ENCODE results near the gene RAB6B. TPM values are rescaled to one million over a fixed set of nuclear protein-coding genes. Genes with fewer than 3 reads are reported as not detected.

The RAB6B gene
- total and polyA plus RNA-seq, 2 of the 4 experiments (the other 2 are of a cell fraction) = 0.18 to 1.2 TPM

DNA sequence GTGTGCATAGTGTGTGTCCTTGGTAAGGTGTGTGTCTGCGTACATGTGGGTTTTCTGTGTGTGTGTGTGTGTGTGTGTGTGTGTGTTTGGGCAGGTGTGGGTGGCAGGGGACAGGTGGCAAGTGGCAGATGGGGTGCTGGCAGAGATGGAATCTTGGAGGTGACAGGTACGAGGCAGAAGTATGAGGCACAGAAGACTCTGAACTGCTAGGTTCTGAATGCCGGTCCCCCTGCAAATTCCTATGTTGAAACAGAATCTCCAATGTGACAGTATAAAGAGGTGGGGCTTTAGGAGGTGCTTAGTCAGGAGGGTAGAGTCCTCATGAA is 60.3 kb downstream of the RAB6B start:
- H2AK5ac ChIP-seq (ENCODE audit: low read depth, low read length) = no peak overlapping the region
- no peak overlapping the region for H3K4me2 ChIP-seq (ENCODE audit: low read depth, low read length)
- H4K20me1 ChIP-seq (ENCODE audit: insufficient read depth, low read length) = no peaks in the 10 kb centered on the region
- H3K9ac ChIP-seq (ENCODE audit: low read depth, low read length) = no peak overlapping the region
- no peak overlapping the region for H3K23ac ChIP-seq (ENCODE audit: low read depth, low read length)
- H2BK15ac ChIP-seq (ENCODE audit: low read depth, low read length) = no peak overlapping the region
- DNase-seq (no peak), ATAC-seq (ENCODE audit: low read depth) (no peak)
- in situ Hi-C loops (cut with MboI; ENCODE audit: low sequenced_read_pairs) = no loop called here
- no peaks in the 10 kb centered on the region for H3K36me3 ChIP-seq (ENCODE audit: control insufficient read depth, insufficient read depth, low read length)
- H4K8ac ChIP-seq (ENCODE audit: low read depth in 2 of 2, low read length in 2 of 2) = no peak overlapping the region
- H4K5ac ChIP-seq (ENCODE audit: low read depth, low read length) = no peak overlapping the region
- H3K56ac ChIP-seq (ENCODE audit: extremely low read depth, insufficient read depth, low read length) = no peak overlapping the region
- 83% methylated on average over 1 of the region's 3 CpGs; no CpG with 5 or more reads in 1 of the 2 experiments for WGBS, 2 experiments (ENCODE audit: extremely low coverage in 2 of 2, insufficient read length in 1 of 2)
- no peaks in the 10 kb centered on the region for H3K79me1 ChIP-seq (ENCODE audit: low read depth in 1 of 2, low read length in 2 of 2)
- H3K4ac ChIP-seq (ENCODE audit: low read depth, low read length) = no peak overlapping the region
- no peak overlapping the region for H2BK120ac ChIP-seq (ENCODE audit: low read depth, low read length)
- no peaks in the 10 kb centered on the region for H3K9me1 ChIP-seq (ENCODE audit: insufficient read depth, low read length)
- no peak overlapping the region for H3K14ac ChIP-seq (replicated peaks; ENCODE audit: low read depth, low read length)
- H3K9me3 ChIP-seq (ENCODE audit: control insufficient read depth, insufficient read depth, low read length) = no peaks in the 10 kb centered on the region
- H2BK20ac ChIP-seq (ENCODE audit: low read depth, low read length) = no peak overlapping the region
- TF ChIP-seq RFX5 (IDR thresholded peaks at IDR 0.05; ENCODE audit: low read depth, low read length) (no peak), MAZ (IDR thresholded peaks at IDR 0.05; ENCODE audit: borderline replicate concordance, low read depth, low read length) (no peak), BHLHE40 (IDR thresholded peaks at IDR 0.05; ENCODE audit: low read depth, low read length) (no peak), POLR2A (IDR thresholded peaks at IDR 0.05; ENCODE audit: low read depth, low read length) (no peak), RCOR1 (IDR thresholded peaks at IDR 0.05; ENCODE audit: insufficient replicate concordance, low read length) (no peak), MAFK (IDR thresholded peaks at IDR 0.05; ENCODE audit: low read depth, low read length) (no peak), FOS (IDR thresholded peaks at IDR 0.05; ENCODE audit: low read depth, low read length) (no peak), NFE2L2 (IDR thresholded peaks at IDR 0.05; ENCODE audit: low read depth, low read length) (no peak), CHD1 (IDR thresholded peaks at IDR 0.05; ENCODE audit: low read depth, low read length) (no peak), CEBPB (IDR thresholded peaks at IDR 0.05; ENCODE audit: low read depth, low read length) (no peak), RAD21 (IDR thresholded peaks at IDR 0.05; ENCODE audit: low read length) (no peak), MXI1 (IDR thresholded peaks at IDR 0.05; ENCODE audit: borderline replicate concordance, low read depth, low read length) (no peak), SMC3 (IDR thresholded peaks at IDR 0.05; ENCODE audit: low read depth, low read length) (no peak)
- TF ChIP-seq, protein P1, sequence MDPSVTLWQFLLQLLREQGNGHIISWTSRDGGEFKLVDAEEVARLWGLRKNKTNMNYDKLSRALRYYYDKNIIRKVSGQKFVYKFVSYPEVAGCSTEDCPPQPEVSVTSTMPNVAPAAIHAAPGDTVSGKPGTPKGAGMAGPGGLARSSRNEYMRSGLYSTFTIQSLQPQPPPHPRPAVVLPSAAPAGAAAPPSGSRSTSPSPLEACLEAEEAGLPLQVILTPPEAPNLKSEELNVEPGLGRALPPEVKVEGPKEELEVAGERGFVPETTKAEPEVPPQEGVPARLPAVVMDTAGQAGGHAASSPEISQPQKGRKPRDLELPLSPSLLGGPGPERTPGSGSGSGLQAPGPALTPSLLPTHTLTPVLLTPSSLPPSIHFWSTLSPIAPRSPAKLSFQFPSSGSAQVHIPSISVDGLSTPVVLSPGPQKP (IDR thresholded peaks at IDR 0.05; ENCODE audit: borderline replicate concordance, low read depth, low read length) = no peak
- TF ChIP-seq, protein P2, sequence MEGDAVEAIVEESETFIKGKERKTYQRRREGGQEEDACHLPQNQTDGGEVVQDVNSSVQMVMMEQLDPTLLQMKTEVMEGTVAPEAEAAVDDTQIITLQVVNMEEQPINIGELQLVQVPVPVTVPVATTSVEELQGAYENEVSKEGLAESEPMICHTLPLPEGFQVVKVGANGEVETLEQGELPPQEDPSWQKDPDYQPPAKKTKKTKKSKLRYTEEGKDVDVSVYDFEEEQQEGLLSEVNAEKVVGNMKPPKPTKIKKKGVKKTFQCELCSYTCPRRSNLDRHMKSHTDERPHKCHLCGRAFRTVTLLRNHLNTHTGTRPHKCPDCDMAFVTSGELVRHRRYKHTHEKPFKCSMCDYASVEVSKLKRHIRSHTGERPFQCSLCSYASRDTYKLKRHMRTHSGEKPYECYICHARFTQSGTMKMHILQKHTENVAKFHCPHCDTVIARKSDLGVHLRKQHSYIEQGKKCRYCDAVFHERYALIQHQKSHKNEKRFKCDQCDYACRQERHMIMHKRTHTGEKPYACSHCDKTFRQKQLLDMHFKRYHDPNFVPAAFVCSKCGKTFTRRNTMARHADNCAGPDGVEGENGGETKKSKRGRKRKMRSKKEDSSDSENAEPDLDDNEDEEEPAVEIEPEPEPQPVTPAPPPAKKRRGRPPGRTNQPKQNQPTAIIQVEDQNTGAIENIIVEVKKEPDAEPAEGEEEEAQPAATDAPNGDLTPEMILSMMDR (conservative IDR thresholded peaks at IDR 0.05; ENCODE audit: low read depth, low read length) = no peak
- TF ChIP-seq, protein P3, sequence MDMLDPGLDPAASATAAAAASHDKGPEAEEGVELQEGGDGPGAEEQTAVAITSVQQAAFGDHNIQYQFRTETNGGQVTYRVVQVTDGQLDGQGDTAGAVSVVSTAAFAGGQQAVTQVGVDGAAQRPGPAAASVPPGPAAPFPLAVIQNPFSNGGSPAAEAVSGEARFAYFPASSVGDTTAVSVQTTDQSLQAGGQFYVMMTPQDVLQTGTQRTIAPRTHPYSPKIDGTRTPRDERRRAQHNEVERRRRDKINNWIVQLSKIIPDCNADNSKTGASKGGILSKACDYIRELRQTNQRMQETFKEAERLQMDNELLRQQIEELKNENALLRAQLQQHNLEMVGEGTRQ (IDR thresholded peaks at IDR 0.05; ENCODE audit: low read depth, low read length) = no peak
- dilution Hi-C loops (cut with HindIII; ENCODE audit: low sequenced_read_pairs, unreplicated experiment) = no loop called here
- no peak overlapping the region for H2AFZ ChIP-seq (replicated peaks; ENCODE audit: low read length, poor library complexity)
- ChIA-PET POLR2A (ENCODE audit: unreplicated experiment) (no interaction called here), CTCF (no interaction called here)
- H3K18ac ChIP-seq (ENCODE audit: low read depth, low read length) = no peak overlapping the region
- no peak overlapping the region for H2BK5ac ChIP-seq (ENCODE audit: low read depth, low read length, poor library complexity, severe bottlenecking)
- peaks cover 8% of the 10 kb centered on the region; the same call in 1 of the 2 replicates for H3K27me3 ChIP-seq (ENCODE audit: control insufficient read depth, insufficient read depth, low read length)
- H3K27ac ChIP-seq (ENCODE audit: insufficient read depth, low read length) = no peak overlapping the region
- H3K4me3 ChIP-seq (ENCODE audit: insufficient read depth, low read depth, low read length) = no peak overlapping the region
- H4K91ac ChIP-seq (ENCODE audit: insufficient read depth, low read depth, low read length) = no peak overlapping the region
- BruUV-seq (replicated peaks) = no TSS peak
- H3K4me1 ChIP-seq (ENCODE audit: control insufficient read depth, insufficient read depth, low read length) = no peaks in the 10 kb centered on the region
- H2AK9ac ChIP-seq (replicated peaks; ENCODE audit: low read depth, low read length, poor library complexity) = no peak overlapping the region
- intact Hi-C loops (cut with micrococcal nuclease) = no loop called here
